ENCODE measurements around the gene LECT2. TPM values are rescaled to one million over a fixed set of nuclear protein-coding genes. Genes with fewer than 3 reads are reported as not detected.

LECT2 gene
- total RNA-seq = not detected in 2 replicates

- DNase-seq (ENCODE audit: low read depth) (no peak), FAIRE-seq (no peak)
- H3K36me3 ChIP-seq (ENCODE audit: control insufficient read depth, insufficient read depth, low read length) = no peaks in the 10 kb centered on the region
- H3K4me3 ChIP-seq (ENCODE audit: low read depth, low read length) = no peak within 1 kb of the TSS
- no peak for TF ChIP-seq CTCF (IDR thresholded peaks at IDR 0.05; ENCODE audit: insufficient read depth, low read length, severe bottlenecking)
- H3K27me3 ChIP-seq (ENCODE audit: control insufficient read depth, insufficient read depth, low read length) = no peaks in the 10 kb centered on the region
These were observed at the start of gene LECT2 for GRCh38 chr5:135954899-135955298. LECT2 (minus strand) TSS chr5:135954983; CDS start chr5:135954833, 150 bp downstream.

- no peak overlapping the region for H3K4me3 ChIP-seq (ENCODE audit: low read depth, low read length)
- no peak for TF ChIP-seq CTCF (IDR thresholded peaks at IDR 0.05; ENCODE audit: insufficient read depth, low read length, severe bottlenecking)
- no peaks in the 10 kb centered on the region for H3K27me3 ChIP-seq (ENCODE audit: control insufficient read depth, insufficient read depth, low read length)
- DNase-seq (ENCODE audit: low read depth) (peak; percentile 92), FAIRE-seq (no peak)
- no peaks in the 10 kb centered on the region for H3K36me3 ChIP-seq (ENCODE audit: control insufficient read depth, insufficient read depth, low read length)
These were observed 49.7 kb upstream of the LECT2 start for GRCh38 chr5:136004436-136004835.

- TF ChIP-seq CTCF (IDR thresholded peaks at IDR 0.05; ENCODE audit: insufficient read depth, low read length, severe bottlenecking) = no peak
- no peaks in the 10 kb centered on the region for H3K36me3 ChIP-seq (ENCODE audit: control insufficient read depth, insufficient read depth, low read length)
These were observed 46.7 kb upstream of the LECT2 start for GRCh38 chr5:136001466-136001981.

DNA sequence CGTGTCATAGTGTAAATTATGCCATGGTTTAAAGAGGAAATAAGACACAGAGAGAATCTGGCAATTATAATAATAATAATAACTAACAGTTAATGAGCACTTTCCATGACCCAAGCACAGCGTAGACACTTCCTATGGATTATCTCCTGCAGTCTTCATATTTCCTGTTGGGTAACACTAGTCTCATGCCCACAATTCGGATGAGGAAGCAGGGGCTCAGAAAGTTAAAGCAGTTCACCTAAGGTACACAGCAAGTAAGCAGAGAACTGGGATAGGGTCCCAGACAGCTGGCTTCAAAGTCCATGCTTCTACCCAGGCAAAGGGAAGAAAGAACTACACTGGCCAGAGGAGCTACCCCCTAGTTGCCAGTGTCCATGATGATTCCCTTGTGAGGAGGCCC, 46.1 kb upstream of the LECT2 start:
- H3K36me3 ChIP-seq (ENCODE audit: control insufficient read depth, insufficient read depth, low read length) = no peaks in the 10 kb centered on the region
- DNase-seq (ENCODE audit: low read depth) = no peak
- no peak for TF ChIP-seq CTCF (IDR thresholded peaks at IDR 0.05; ENCODE audit: insufficient read depth, low read length, severe bottlenecking)
- FAIRE-seq = no peak
- H3K27me3 ChIP-seq (ENCODE audit: control insufficient read depth, insufficient read depth, low read length) = no peaks in the 10 kb centered on the region
- H3K4me3 ChIP-seq (ENCODE audit: low read depth, low read length) = no peak overlapping the region

More at GRCh38 chr5:136001466-136001981, 46.7 kb upstream of the LECT2 start:
- Histone ChIP-seq H3K4me3 (ENCODE audit: low read depth, low read length) (no peak overlapping the region), H3K27me3 (ENCODE audit: control insufficient read depth, insufficient read depth, low read length) (no peaks in the 10 kb centered on the region)
- FAIRE-seq (no peak), DNase-seq (ENCODE audit: low read depth) (no peak)

DNA sequence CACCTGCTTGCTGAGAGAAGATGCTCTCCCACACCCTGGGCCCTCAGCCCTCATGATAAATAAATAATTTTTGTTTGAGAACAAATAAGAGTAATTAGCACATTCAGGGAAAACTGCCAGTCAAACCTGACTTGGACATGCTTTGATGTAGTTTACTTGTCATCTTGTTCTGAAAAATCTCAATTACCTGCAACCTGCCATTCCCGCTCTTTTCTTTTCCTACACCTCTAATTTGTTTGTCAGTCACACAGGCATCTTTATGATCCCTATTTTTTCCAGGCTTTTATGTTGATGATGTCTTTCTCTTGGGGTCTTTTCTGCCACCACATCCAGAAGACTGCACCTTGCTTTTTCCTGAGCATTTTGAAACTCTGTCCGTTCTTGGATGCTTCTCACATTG, 45.4 kb upstream of the LECT2 start:
- FAIRE-seq (no peak), DNase-seq (ENCODE audit: low read depth) (no peak)
- no peak overlapping the region for H3K4me3 ChIP-seq (ENCODE audit: low read depth, low read length)
- no peaks in the 10 kb centered on the region for H3K36me3 ChIP-seq (ENCODE audit: control insufficient read depth, insufficient read depth, low read length)
- TF ChIP-seq CTCF (IDR thresholded peaks at IDR 0.05; ENCODE audit: insufficient read depth, low read length, severe bottlenecking) = no peak
- no peaks in the 10 kb centered on the region for H3K27me3 ChIP-seq (ENCODE audit: control insufficient read depth, insufficient read depth, low read length)

Data from bronchial epithelial cell (primary cell).